H1 (cell line): Measurements from ENCODE around the gene MICU1. TPM values are rescaled to one million over a fixed set of nuclear protein-coding genes. Genes with fewer than 3 reads are reported as not detected.

Experiments used
- MAFK ChIP-seq: IDR thresholded peaks from 2 replicates; pipeline ENCODE4 v1.6.1; 2012; ENCODE audit warnings: low read depth, mild to moderate bottlenecking, improper control_type of control experiment, low read length
- SP1 ChIP-seq: IDR thresholded peaks from 2 replicates; pipeline ENCODE4 v1.6.1; 2011; ENCODE audit warnings: low read depth, low read length
- polyA plus RNA-seq, 7 experiments: library from polyadenylated mRNA; depleted of rRNA in 3 of 7; stranded (reverse) in 5 of 7; unstranded in 2 of 7; fragments of >200 nt in 5 of 7; fragments of 200-250 nt in 2 of 7; gene quantifications; 1 replicate in 5 of 7; 2 replicates in 1 of 7; 4 replicates in 1 of 7; pipeline versions ENCODE4 v1.2.1 to v1.2.3, GENCODE V29; 2011 to 2013; ENCODE audit warnings: missing spikeins in 2 of 7, mixed read lengths in 2 of 7
- total RNA-seq: library from RNA; stranded (reverse); fragmentation: NEBNext Ultra II Directional; extraction: Animal tissue kit (Norgen Biotek cat#: 25700); gene quantifications from 2 replicates; pipeline ENCODE4 v1.2.1, GENCODE V29; 2021

Gene MICU1
- total and polyA plus RNA-seq, 2 of the 8 experiments (the other 6 are each of a cell fraction or from before 2014, with no cell fraction given): 18.0 to 36.7 TPM

- TF ChIP-seq MAFK: no peak
- TF ChIP-seq SP1: no peak
Observed at GRCh38 chr10:72322030-72322279, 303.9 kb downstream of the MICU1 start (continued).
